GM19025 (cell line): ENCODE measurements around the gene OCEL1.
"Not testable (repeated sequence)": the region's sequence is repeated elsewhere in the genome, so short reads cannot be mapped to it uniquely, and the experiment has no call there.

Experiments used
- ATAC-seq: cut with Tn5 transposase; IDR thresholded peaks from one replicate; pipeline ENCODE4 v1.9.1; 2021; ENCODE audit warnings: mild to moderate bottlenecking, low read depth, moderate library complexity; ENCODE audit not compliant: unreplicated experiment

Gene OCEL1

GRCh38 chr19:17260842-17261325 is 34.9 kb downstream of the OCEL1 start:
- ATAC-seq, result peak; percentile 70

GRCh38 chr19:17262557-17262956 is 36.5 kb downstream of the OCEL1 start:
- no peak for ATAC-seq

- ATAC-seq, result no peak
Measured at GRCh38 chr19:17263712-17264640, 38.0 kb downstream of the OCEL1 start.

- ATAC-seq, result no peak
Measured at GRCh38 chr19:17264641-17264979, 38.6 kb downstream of the OCEL1 start, which contains the start of gene USHBP1. USHBP1 (minus strand) TSS chr19:17264745; CDS start chr19:17264299, 446 bp downstream.

- no peak for ATAC-seq
Measured at GRCh38 chr19:17266026-17266425, 40.0 kb downstream of the OCEL1 start.

- ATAC-seq, result no peak
Measured at GRCh38 chr19:17266589-17266974, 40.6 kb downstream of the OCEL1 start.

- peak; percentile 91 for ATAC-seq
Measured at GRCh38 chr19:17266975-17267788, 41.2 kb downstream of the OCEL1 start, which contains the start of gene BABAM1. BABAM1 (plus strand) TSS chr19:17267443; CDS start chr19:17268807, 1,364 bp downstream.

- no peak for ATAC-seq
Measured at GRCh38 chr19:17268754-17269153, 42.7 kb downstream of the OCEL1 start.

- ATAC-seq, result not testable (repeated sequence)
Measured at GRCh38 chr19:17274892-17275291, 48.9 kb downstream of the OCEL1 start.

- no peak for ATAC-seq
Measured at GRCh38 chr19:17275441-17276175, 49.6 kb downstream of the OCEL1 start.
